ENCODE measurements around the gene CIC. TPM values are rescaled to one million over a fixed set of nuclear protein-coding genes. Genes with fewer than 3 reads are reported as not detected.

Gene CIC
- polyA plus RNA-seq, 3 donors = 0.62 to 42.2 (median 0.87) TPM

DNA sequence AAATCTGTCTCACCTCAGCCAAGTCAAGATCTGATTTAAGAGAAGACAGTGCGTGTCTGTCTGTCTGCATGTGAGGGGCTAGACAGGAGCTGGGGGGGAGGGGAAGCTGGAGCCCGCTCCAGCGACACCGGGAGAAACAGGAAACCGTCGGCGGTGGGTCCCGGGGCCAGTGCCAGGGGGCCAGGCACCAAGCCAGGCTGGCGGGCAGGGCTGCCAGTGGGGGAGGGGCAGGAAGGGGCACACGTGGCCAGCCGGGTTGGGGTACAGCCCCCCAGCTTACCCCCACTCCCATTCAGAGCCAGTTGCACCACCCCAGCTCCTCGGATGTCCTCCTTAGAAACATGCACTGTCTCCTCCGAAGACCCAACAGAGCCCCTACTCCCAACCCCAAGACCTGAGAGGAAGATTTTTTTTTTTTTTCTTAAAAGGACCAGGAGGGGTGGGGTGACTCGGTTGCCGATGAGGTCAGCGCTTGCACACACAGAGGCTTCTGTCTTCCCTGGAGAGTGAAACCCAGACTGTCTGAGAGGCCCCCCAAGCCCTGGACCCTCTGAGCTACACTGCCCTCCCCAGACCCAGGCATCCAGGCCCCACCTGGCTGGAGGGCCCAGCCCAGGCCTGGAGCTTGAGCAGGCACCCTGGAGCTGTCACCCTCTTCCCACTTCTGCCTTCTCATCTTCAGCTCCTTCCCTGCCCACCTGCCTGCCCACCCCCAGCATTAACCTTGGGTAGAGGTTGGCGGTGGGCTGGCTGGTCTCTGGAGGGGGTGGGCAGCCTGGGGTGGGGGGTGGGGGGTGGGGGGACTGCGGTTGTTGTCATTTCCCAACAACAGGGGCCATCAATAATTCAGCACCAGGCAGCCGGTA, 18.2 kb upstream of the CIC start:
- 0% methylated on average over 2 of the region's 19 CpGs for WGBS (ENCODE audit: insufficient coverage)
- H3K9ac ChIP-seq (ENCODE audit: insufficient read depth, low read length, poor library complexity, severe bottlenecking) = no peak overlapping the region
- peaks cover 9 to 22% of the 10 kb centered on the region in 2 donors for H3K36me3 Mint-ChIP-seq
- peak overlapping the region; percentile 30 to 34 for H3K4me3 Mint-ChIP-seq
- peaks cover 34% of the 10 kb centered on the region for H3K4me1 Mint-ChIP-seq
- H2AFZ ChIP-seq (ENCODE audit: insufficient read depth, low read depth, low read length, poor library complexity, severe bottlenecking) = no peak overlapping the region
- H4K20me1 ChIP-seq (ENCODE audit: insufficient read depth, low read length) = peaks cover 68% of the 10 kb centered on the region
- peaks cover 4 to 17% of the 10 kb centered on the region in 2 donors for H3K36me3 ChIP-seq (replicated peaks in 1 of 2; ENCODE audit: control insufficient read depth in 1 of 2, insufficient read depth in 2 of 2, low read length in 2 of 2)
- peak in 1 of 3 donors; percentile 30 for DNase-seq
- peaks cover 34 to 39% of the 10 kb centered on the region in 2 donors for H3K4me1 ChIP-seq (ENCODE audit: control insufficient read depth in 1 of 2, insufficient read depth in 2 of 2, low read length in 2 of 2)
- H3K9me3 ChIP-seq (replicated peaks in 1 of 2; ENCODE audit: control insufficient read depth in 1 of 2, insufficient read depth in 1 of 2, low read length in 2 of 2) = no peaks in the 10 kb centered on the region
- H3K27me3 ChIP-seq (ENCODE audit: control insufficient read depth in 2 of 2, insufficient read depth in 2 of 2, low read length in 2 of 2) = no peaks in the 10 kb centered on the region
- peak overlapping the region; percentile 25 for H3K4me2 ChIP-seq (replicated peaks; ENCODE audit: extremely low read depth, low read length, poor library complexity, severe bottlenecking)
- H3K27ac Mint-ChIP-seq = peak overlapping the region in 2 of 7 donors; percentile 12 to 20
- H3K79me2 ChIP-seq (ENCODE audit: insufficient read depth, low read length) = peaks cover 41% of the 10 kb centered on the region
- no peak overlapping the region for H3K27ac ChIP-seq (ENCODE audit: low read depth in 1 of 2, low read length in 2 of 2)
- intact Hi-C loops (cut with micrococcal nuclease) = loop anchor here in 1 of 2 donors (5.0 kb wide), 2 partner anchors 34 to 36 kb away; partner anchors contain the start of gene DEDD2
- peaks cover 2 to 6% (median 4%) of the 10 kb centered on the region in 3 donors for H3K27me3 Mint-ChIP-seq (ENCODE audit: low read depth in 3 of 3)
- H3K4me3 ChIP-seq (replicated peaks in 1 of 3; ENCODE audit: low read depth in 2 of 3, low read length in 3 of 3) = peak overlapping the region in 1 of 3 experiments; percentile 12
- no peaks in the 10 kb centered on the region for H3K9me3 Mint-ChIP-seq
- TF ChIP-seq, protein P1, sequence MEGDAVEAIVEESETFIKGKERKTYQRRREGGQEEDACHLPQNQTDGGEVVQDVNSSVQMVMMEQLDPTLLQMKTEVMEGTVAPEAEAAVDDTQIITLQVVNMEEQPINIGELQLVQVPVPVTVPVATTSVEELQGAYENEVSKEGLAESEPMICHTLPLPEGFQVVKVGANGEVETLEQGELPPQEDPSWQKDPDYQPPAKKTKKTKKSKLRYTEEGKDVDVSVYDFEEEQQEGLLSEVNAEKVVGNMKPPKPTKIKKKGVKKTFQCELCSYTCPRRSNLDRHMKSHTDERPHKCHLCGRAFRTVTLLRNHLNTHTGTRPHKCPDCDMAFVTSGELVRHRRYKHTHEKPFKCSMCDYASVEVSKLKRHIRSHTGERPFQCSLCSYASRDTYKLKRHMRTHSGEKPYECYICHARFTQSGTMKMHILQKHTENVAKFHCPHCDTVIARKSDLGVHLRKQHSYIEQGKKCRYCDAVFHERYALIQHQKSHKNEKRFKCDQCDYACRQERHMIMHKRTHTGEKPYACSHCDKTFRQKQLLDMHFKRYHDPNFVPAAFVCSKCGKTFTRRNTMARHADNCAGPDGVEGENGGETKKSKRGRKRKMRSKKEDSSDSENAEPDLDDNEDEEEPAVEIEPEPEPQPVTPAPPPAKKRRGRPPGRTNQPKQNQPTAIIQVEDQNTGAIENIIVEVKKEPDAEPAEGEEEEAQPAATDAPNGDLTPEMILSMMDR (IDR thresholded peaks at IDR 0.05) = no peak

DNA sequence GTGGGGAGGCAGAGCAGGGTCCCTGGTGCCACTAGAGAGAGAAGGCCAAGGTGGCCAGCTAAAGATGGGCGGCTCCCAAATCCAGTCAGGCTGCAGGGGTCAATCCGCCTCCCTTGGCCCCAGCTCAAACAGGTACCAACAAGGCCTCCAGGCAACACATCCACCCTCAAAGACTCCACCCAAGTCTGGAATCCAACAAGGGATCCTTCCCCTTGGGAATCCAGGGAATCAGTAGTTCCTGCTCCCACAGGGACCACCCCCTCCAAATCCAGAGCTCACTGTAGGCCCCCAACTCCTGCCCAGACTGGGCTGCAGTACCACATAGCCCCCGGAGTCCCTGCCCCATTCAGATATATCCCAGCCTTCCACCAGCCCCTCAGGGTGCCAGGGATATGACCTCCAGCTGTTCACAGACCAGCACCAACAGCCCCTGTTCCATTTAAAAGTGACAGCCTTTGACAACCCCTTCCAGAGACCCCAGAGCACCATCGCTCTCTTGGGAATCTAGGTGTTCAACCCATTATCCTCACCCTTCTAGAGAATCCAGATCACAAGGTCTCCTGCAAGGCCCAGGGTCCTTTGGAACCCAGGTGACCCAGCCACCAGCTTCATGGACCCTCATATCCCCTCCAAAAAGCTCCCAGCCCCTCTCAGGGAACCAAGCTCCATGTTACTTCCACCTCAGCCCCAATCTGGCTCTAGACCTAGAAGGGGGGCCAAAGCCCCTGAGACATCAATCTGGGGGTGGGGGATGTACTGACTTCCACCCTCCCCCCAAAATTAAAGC, 17.3 kb upstream of the CIC start:
- intact Hi-C loops (cut with micrococcal nuclease) = loop anchor here in 1 of 2 donors (5.0 kb wide), 2 partner anchors 34 to 36 kb away; partner anchors contain the start of gene DEDD2
- peaks cover 4 to 17% of the 10 kb centered on the region in 2 donors for H3K36me3 ChIP-seq (replicated peaks in 1 of 2; ENCODE audit: control insufficient read depth in 1 of 2, insufficient read depth in 2 of 2, low read length in 2 of 2)
- H3K9ac ChIP-seq (ENCODE audit: insufficient read depth, low read length, poor library complexity, severe bottlenecking) = no peak overlapping the region
- peaks cover 3 to 6% of the 10 kb centered on the region in 2 donors for H3K27me3 ChIP-seq (ENCODE audit: control insufficient read depth in 2 of 2, insufficient read depth in 2 of 2, low read length in 2 of 2)
- H3K9me3 ChIP-seq (replicated peaks in 1 of 2; ENCODE audit: control insufficient read depth in 1 of 2, insufficient read depth in 1 of 2, low read length in 2 of 2) = no peaks in the 10 kb centered on the region
- H3K79me2 ChIP-seq (ENCODE audit: insufficient read depth, low read length) = peaks cover 41% of the 10 kb centered on the region
- DNase-seq = no peak
- peak overlapping the region; percentile 27 to 36 for H3K4me3 Mint-ChIP-seq
- H3K27me3 Mint-ChIP-seq (ENCODE audit: low read depth in 3 of 3) = peaks cover 10 to 13% (median 10%) of the 10 kb centered on the region in 3 donors
- H3K27ac ChIP-seq (ENCODE audit: low read depth in 1 of 2, low read length in 2 of 2) = no peak overlapping the region
- no peaks in the 10 kb centered on the region for H3K9me3 Mint-ChIP-seq
- no peak overlapping the region for H2AFZ ChIP-seq (ENCODE audit: insufficient read depth, low read depth, low read length, poor library complexity, severe bottlenecking)
- 93% methylated on average over 4 of the region's 4 CpGs for WGBS (ENCODE audit: insufficient coverage)
- peaks cover 40 to 47% of the 10 kb centered on the region in 2 donors for H3K4me1 ChIP-seq (ENCODE audit: control insufficient read depth in 1 of 2, insufficient read depth in 2 of 2, low read length in 2 of 2)
- peak overlapping the region; percentile 92 for H3K4me2 ChIP-seq (replicated peaks; ENCODE audit: extremely low read depth, low read length, poor library complexity, severe bottlenecking)
- H3K36me3 Mint-ChIP-seq = peaks cover 13 to 20% of the 10 kb centered on the region in 2 donors
- peaks cover 39% of the 10 kb centered on the region for H3K4me1 Mint-ChIP-seq
- peak overlapping the region in 1 of 3 experiments; percentile 8 for H3K4me3 ChIP-seq (replicated peaks in 1 of 3; ENCODE audit: low read depth in 2 of 3, low read length in 3 of 3)
- H3K27ac Mint-ChIP-seq = peak overlapping the region in 3 of 7 donors; percentile 32 to 37 (median 35)
- TF ChIP-seq, protein P1 (IDR thresholded peaks at IDR 0.05) = no peak
- peaks cover 67% of the 10 kb centered on the region for H4K20me1 ChIP-seq (ENCODE audit: insufficient read depth, low read length)

Measured in CD14-positive monocyte (primary cell).